GM21723 (cell line): ENCODE results near the gene ELOVL1.

Source experiments
- ATAC-seq: cut with Tn5 transposase; IDR thresholded peaks from one replicate; pipeline ENCODE4 v1.9.1; 2021; ENCODE audit warnings: mild to moderate bottlenecking, moderate library complexity; ENCODE audit not compliant: unreplicated experiment

Gene ELOVL1

GRCh38 chr1:43358121-43358745 is 9.6 kb downstream of the ELOVL1 start:
- no peak for ATAC-seq

- no peak for ATAC-seq
Observed at GRCh38 chr1:43357251-43357650, 10.6 kb downstream of the ELOVL1 start.

- no peak for ATAC-seq
Observed at GRCh38 chr1:43354936-43355335, 12.9 kb downstream of the ELOVL1 start.

GRCh38 chr1:43354471-43354870 is 13.3 kb downstream of the ELOVL1 start:
- ATAC-seq: no peak

GRCh38 chr1:43352881-43353280 is 14.9 kb downstream of the ELOVL1 start:
- ATAC-seq: no peak

GRCh38 chr1:43352351-43352705 is 15.5 kb downstream of the ELOVL1 start:
- ATAC-seq: no peak

GRCh38 chr1:43351421-43352350 is 16.1 kb downstream of the ELOVL1 start:
- ATAC-seq: no peak

GRCh38 chr1:43350976-43351375 is 16.8 kb downstream of the ELOVL1 start:
- no peak for ATAC-seq

- ATAC-seq: no peak
Observed at GRCh38 chr1:43349594-43350306, 18.1 kb downstream of the ELOVL1 start.

GRCh38 chr1:43348809-43349593 is 18.8 kb downstream of the ELOVL1 start:
- no peak for ATAC-seq

GRCh38 chr1:43348343-43348808 is 19.4 kb downstream of the ELOVL1 start:
- no peak for ATAC-seq

GRCh38 chr1:43346636-43347035 is 21.2 kb downstream of the ELOVL1 start:
- no peak for ATAC-seq

GRCh38 chr1:43345120-43345519 is 22.7 kb downstream of the ELOVL1 start:
- ATAC-seq: no peak

- ATAC-seq: no peak
Observed at GRCh38 chr1:43344267-43344850, 23.5 kb downstream of the ELOVL1 start.

GRCh38 chr1:43340559-43340958 is 27.3 kb downstream of the ELOVL1 start:
- ATAC-seq: no peak

GRCh38 chr1:43339584-43340232 is 28.1 kb downstream of the ELOVL1 start:
- no peak for ATAC-seq

GRCh38 chr1:43338001-43338400 is 29.8 kb downstream of the ELOVL1 start:
- no peak for ATAC-seq

- ATAC-seq: no peak
Observed at GRCh38 chr1:43337588-43337987, 30.2 kb downstream of the ELOVL1 start, which contains the start of gene MPL. Gene MPL (plus strand): TSS chr1:43337818. CDS start chr1:43337849, 31 bp downstream.

- ATAC-seq: no peak
Observed at GRCh38 chr1:43334453-43335205, 33.2 kb downstream of the ELOVL1 start.
